ENCODE data around the gene CERS3. TPM values are rescaled to one million over a fixed set of nuclear protein-coding genes. Genes with fewer than 3 reads are reported as not detected.

The CERS3 gene
- total RNA-seq, 4 donors from 2014 or later = 0.13 to 2.0 (median 0.45) TPM; not detected in 1

- peak; percentile 6 to 8 for DNase-seq
- no peaks in the 10 kb centered on the region for H3K36me3 ChIP-seq
- no peak overlapping the region for H3K4me3 ChIP-seq (replicated peaks in 1 of 3)
- no peaks in the 10 kb centered on the region for H3K9me3 ChIP-seq
- intact Hi-C loops (cut with DNase I) = no loop called here
- 63 to 83% methylated on average over 5 of the region's 5 CpGs for WGBS, 2 donors
- no peaks in the 10 kb centered on the region for H3K4me1 ChIP-seq
- no peaks in the 10 kb centered on the region for H3K27me3 ChIP-seq
- TF ChIP-seq POLR2A (IDR thresholded peaks at IDR 0.05) = no peak
- TF ChIP-seq CTCF (IDR thresholded peaks at IDR 0.05) = no peak
- no peak overlapping the region for H3K27ac ChIP-seq
These were observed 11.9 kb downstream of the CERS3 start for GRCh38 chr15:100516643-100517512.

- Histone ChIP-seq H3K4me3 (replicated peaks in 1 of 3) (no peak overlapping the region), H3K9me3 (no peaks in the 10 kb centered on the region), H3K36me3 (no peaks in the 10 kb centered on the region), H3K27ac (no peak overlapping the region), H3K4me1 (no peaks in the 10 kb centered on the region), H3K27me3 (no peaks in the 10 kb centered on the region)
- DNase-seq = no peak
- TF ChIP-seq POLR2A (IDR thresholded peaks at IDR 0.05) (no peak), CTCF (IDR thresholded peaks at IDR 0.05) (no peak)
- 67 to 83% methylated on average over 4 of the region's 4 CpGs for WGBS, 2 donors
- intact Hi-C loops (cut with DNase I) = no loop called here
These were observed 13.0 kb downstream of the CERS3 start for GRCh38 chr15:100515758-100516157.

GRCh38 chr15:100508641-100509300 is 20.0 kb downstream of the CERS3 start:
- Histone ChIP-seq H3K4me3 (replicated peaks in 1 of 3) (no peak overlapping the region), H3K27me3 (no peaks in the 10 kb centered on the region), H3K27ac (no peak overlapping the region), H3K4me1 (no peaks in the 10 kb centered on the region), H3K9me3 (no peaks in the 10 kb centered on the region), H3K36me3 (no peaks in the 10 kb centered on the region)
- TF ChIP-seq POLR2A (IDR thresholded peaks at IDR 0.05) (no peak), CTCF (IDR thresholded peaks at IDR 0.05) (no peak)
- DNase-seq = no peak
- intact Hi-C loops (cut with DNase I) = no loop called here
- 69 to 74% methylated on average over 7 of the region's 7 CpGs for WGBS, 2 donors

- intact Hi-C loops (cut with DNase I) = no loop called here
- H3K27ac ChIP-seq = no peak overlapping the region
- no peak overlapping the region for H3K4me3 ChIP-seq (replicated peaks in 1 of 3)
- H3K36me3 ChIP-seq = no peaks in the 10 kb centered on the region
- no peaks in the 10 kb centered on the region for H3K4me1 ChIP-seq
- 71 to 74% methylated on average over 3 of the region's 3 CpGs for WGBS, 2 donors
- TF ChIP-seq POLR2A (IDR thresholded peaks at IDR 0.05) (no peak), CTCF (IDR thresholded peaks at IDR 0.05) (no peak)
- DNase-seq = no peak
- H3K27me3 ChIP-seq = no peaks in the 10 kb centered on the region
- H3K9me3 ChIP-seq = no peaks in the 10 kb centered on the region
These were observed 26.1 kb downstream of the CERS3 start for GRCh38 chr15:100502651-100503050.

- DNase-seq = no peak
- Histone ChIP-seq H3K27ac (no peak overlapping the region), H3K36me3 (no peaks in the 10 kb centered on the region), H3K27me3 (no peaks in the 10 kb centered on the region), H3K4me1 (no peaks in the 10 kb centered on the region), H3K9me3 (no peaks in the 10 kb centered on the region), H3K4me3 (replicated peaks in 1 of 3) (no peak overlapping the region)
- intact Hi-C loops (cut with DNase I) = no loop called here
- TF ChIP-seq CTCF (IDR thresholded peaks at IDR 0.05) (no peak), POLR2A (IDR thresholded peaks at IDR 0.05) (no peak)
- WGBS, 2 donors = 82 to 85% methylated on average over 5 of the region's 5 CpGs
These were observed 27.6 kb downstream of the CERS3 start for GRCh38 chr15:100501117-100501516.

All from thyroid gland (tissue), 4 donors.